Mesenchymal stem cell (in vitro differentiated cells and primary cell): ENCODE data around the gene DAP3.
"Not testable (repeated sequence)": the region's sequence is repeated elsewhere in the genome, so short reads cannot be mapped to it uniquely, and the experiment has no call there.

Experiments used
- DNase-seq: peaks from one replicate; pipeline ENCODE4 v3.0.0-alpha.2; 2013
- H2AFZ ChIP-seq: one replicate; pipeline ENCODE4 v1.6.1; 2013; ENCODE audit warnings: low read depth, mild to moderate bottlenecking, control low read depth, inconsistent platforms, low read length, moderate library complexity
- H2AK5ac ChIP-seq: 2 replicates; pipeline ENCODE4 v1.6.1; 2013; ENCODE audit warnings: low read length, moderate library complexity, mild to moderate bottlenecking, inconsistent platforms; ENCODE audit not compliant: severe bottlenecking
- H2BK120ac ChIP-seq: one replicate; pipeline ENCODE4 v1.6.1; 2013; ENCODE audit warnings: low read depth, mild to moderate bottlenecking, inconsistent platforms, low read length, moderate library complexity
- H2BK12ac ChIP-seq, 2 experiments: one replicate each; pipeline ENCODE4 v1.6.1; 2013; ENCODE audit warnings: inconsistent platforms in 2 of 2, low read length in 2 of 2, mild to moderate bottlenecking in 2 of 2, moderate library complexity in 2 of 2, control low read depth in 1 of 2
- H2BK15ac ChIP-seq: one replicate; pipeline ENCODE4 v1.6.1; 2013; ENCODE audit warnings: mild to moderate bottlenecking, low read depth, inconsistent platforms; ENCODE audit not compliant: poor library complexity, severe bottlenecking
- H2BK5ac ChIP-seq: 2 replicates; pipeline ENCODE4 v1.6.1; 2013; ENCODE audit warnings: low read depth, mild to moderate bottlenecking, low read length, control low read depth, inconsistent platforms; ENCODE audit not compliant: poor library complexity, severe bottlenecking
- H3K14ac ChIP-seq, 2 experiments: one replicate each; pipeline ENCODE4 v1.6.1; 2013; ENCODE audit warnings: inconsistent platforms in 2 of 2, low read length in 2 of 2, control low read depth in 1 of 2, mild to moderate bottlenecking in 1 of 2, moderate library complexity in 1 of 2
- H3K18ac ChIP-seq, 2 experiments: one replicate each; pipeline ENCODE4 v1.6.1; 2013; ENCODE audit warnings: inconsistent platforms in 2 of 2, low read length in 2 of 2, control low read depth in 1 of 2, low read depth in 1 of 2, mild to moderate bottlenecking in 1 of 2
- H3K23ac ChIP-seq, 2 experiments: one replicate each; pipeline ENCODE4 v1.6.1; 2013; ENCODE audit warnings: inconsistent platforms in 2 of 2, low read length in 2 of 2, mild to moderate bottlenecking in 2 of 2, moderate library complexity in 2 of 2, control low read depth in 1 of 2
- H3K27ac ChIP-seq: 2 replicates; pipeline ENCODE4 v1.5.1; 2013; ENCODE audit warnings: mild to moderate bottlenecking, moderate library complexity, low read length, control low read depth, inconsistent platforms; ENCODE audit not compliant: poor library complexity, severe bottlenecking
- H3K27me3 ChIP-seq, 2 experiments: 2 replicates each; pipeline versions ENCODE4 v1.6.1 to v1.7.0; 2013; ENCODE audit warnings: low read length in 2 of 2, mild to moderate bottlenecking in 2 of 2, moderate library complexity in 2 of 2, control low read depth in 1 of 2, inconsistent platforms in 1 of 2; ENCODE audit not compliant: control insufficient read depth in 1 of 2, insufficient read depth in 1 of 2
- H3K36me3 ChIP-seq, 2 experiments: 2 replicates each; pipeline versions ENCODE4 v1.6.1 to v1.7.0; 2013; ENCODE audit warnings: low read length in 2 of 2, control low read depth in 1 of 2, inconsistent platforms in 1 of 2, low read depth in 1 of 2, mild to moderate bottlenecking in 1 of 2; ENCODE audit not compliant: insufficient read depth in 2 of 2, control insufficient read depth in 1 of 2
- H3K4ac ChIP-seq, 2 experiments: one replicate each; pipeline ENCODE4 v1.6.1; 2013; ENCODE audit warnings: inconsistent platforms in 2 of 2, low read length in 2 of 2, mild to moderate bottlenecking in 2 of 2, moderate library complexity in 2 of 2, control low read depth in 1 of 2, low read depth in 1 of 2
- H3K4me1 ChIP-seq: 2 replicates; pipeline ENCODE4 v1.6.1; 2013; ENCODE audit warnings: low read depth, low read length, control low read depth; ENCODE audit not compliant: control insufficient read depth, insufficient read depth
- H3K4me2 ChIP-seq: 2 replicates; pipeline ENCODE4 v1.6.1; 2013; ENCODE audit warnings: low read length, mild to moderate bottlenecking, inconsistent platforms; ENCODE audit not compliant: poor library complexity, severe bottlenecking
- H3K4me3 ChIP-seq, 2 experiments: 2 replicates each; pipeline versions ENCODE4 v1.5.1 to v1.7.0; 2013; ENCODE audit warnings: low read length in 2 of 2, mild to moderate bottlenecking in 2 of 2, control low read depth in 1 of 2, low read depth in 1 of 2; ENCODE audit not compliant: insufficient read depth in 1 of 2
- H3K79me1 ChIP-seq: replicated peaks from 2 replicates; pipeline ENCODE4 v1.6.1; 2013; ENCODE audit warnings: mild to moderate bottlenecking, control low read depth, low read length, inconsistent platforms; ENCODE audit not compliant: poor library complexity, severe bottlenecking
- H3K9ac ChIP-seq: 2 replicates; pipeline ENCODE4 v1.7.0; 2013; ENCODE audit warnings: mild to moderate bottlenecking, low read length, moderate library complexity
- H3K9me3 ChIP-seq: 2 replicates; pipeline ENCODE4 v1.7.0; 2013; ENCODE audit warnings: mild to moderate bottlenecking, low read length; ENCODE audit not compliant: control insufficient read depth
- H4K8ac ChIP-seq: one replicate; pipeline ENCODE4 v1.6.1; 2013; ENCODE audit warnings: inconsistent platforms, mild to moderate bottlenecking, low read length, moderate library complexity
- H4K91ac ChIP-seq: one replicate; pipeline ENCODE4 v1.6.1; 2013; ENCODE audit warnings: mild to moderate bottlenecking, low read length, inconsistent platforms
- WGBS: methylation state at CpG from one replicate; pipeline ENCODE4 v1.1.7; 2013; ENCODE audit warnings: mixed read lengths; 5-methylcytosine and 5-hydroxymethylcytosine counted together

Gene DAP3

GRCh38 chr1:155701675-155702074 lies 12.8 kb downstream of the DAP3 start:
- not testable (repeated sequence) for H2BK5ac ChIP-seq, H3K4me3 ChIP-seq, DNase-seq, H3K27ac ChIP-seq, H2BK120ac ChIP-seq, H3K4me1 ChIP-seq, H4K91ac ChIP-seq, H3K23ac ChIP-seq, H3K9me3 ChIP-seq, H3K79me1 ChIP-seq, H4K8ac ChIP-seq, H3K27me3 ChIP-seq, H2AK5ac ChIP-seq, H3K9ac ChIP-seq, H2AFZ ChIP-seq, H3K36me3 ChIP-seq, H3K4me2 ChIP-seq, H2BK12ac ChIP-seq, H3K4ac ChIP-seq, H3K14ac ChIP-seq, H2BK15ac ChIP-seq, H3K18ac ChIP-seq
- no CpG with 5 or more reads among the region's 2 CpGs for WGBS

DNA sequence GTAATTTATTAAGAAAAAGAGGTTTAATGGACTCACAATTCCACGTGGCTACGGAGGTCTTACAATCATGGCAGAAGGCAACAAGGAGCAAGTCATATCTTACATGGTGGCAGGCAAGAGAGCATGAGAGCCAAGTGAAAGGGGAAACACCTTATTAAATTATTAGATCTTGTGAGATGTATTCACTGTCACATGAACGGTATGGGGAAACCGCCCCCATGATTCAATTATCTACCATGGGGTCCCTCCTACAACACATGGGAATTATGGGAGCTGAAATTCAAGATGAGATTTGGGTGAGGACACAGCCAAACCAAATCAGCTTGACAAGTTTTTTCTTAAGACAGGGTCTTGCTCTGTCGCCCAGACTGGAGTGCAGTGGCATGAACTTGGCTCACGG lies 14.3 kb downstream of the DAP3 start:
- Histone ChIP-seq H3K23ac (no peak overlapping the region), H3K36me3 (no peaks in the 10 kb centered on the region), H3K27ac (no peak overlapping the region), H3K4me1 (peaks cover 2% of the 10 kb centered on the region), H2BK5ac (no peak overlapping the region), H3K27me3 (no peaks in the 10 kb centered on the region), H2BK15ac (no peak overlapping the region), H2AFZ (no peak overlapping the region), H3K9ac (no peak overlapping the region), H3K4me2 (no peak overlapping the region), H4K91ac (no peak overlapping the region), H3K18ac (no peak overlapping the region), H3K4me3 (no peak overlapping the region), H3K79me1 (peaks cover 3% of the 10 kb centered on the region), H2BK120ac (no peak overlapping the region), H3K14ac (no peak overlapping the region), H3K4ac (no peak overlapping the region), H4K8ac (no peak overlapping the region), H2BK12ac (no peak overlapping the region), H3K9me3 (no peaks in the 10 kb centered on the region), H2AK5ac (no peak overlapping the region)
- 95% methylated on average over 4 of the region's 6 CpGs for WGBS
- DNase-seq, result no peak

GRCh38 chr1:155704414-155704813 lies 15.5 kb downstream of the DAP3 start:
- not testable (repeated sequence) for H2BK15ac ChIP-seq, H4K91ac ChIP-seq, H3K9ac ChIP-seq, H2AFZ ChIP-seq, H3K23ac ChIP-seq, H3K79me1 ChIP-seq, H3K4me1 ChIP-seq, H4K8ac ChIP-seq, H3K4me2 ChIP-seq, H2BK12ac ChIP-seq, H3K14ac ChIP-seq, H3K18ac ChIP-seq, H2AK5ac ChIP-seq, H3K4me3 ChIP-seq, H3K4ac ChIP-seq, H3K9me3 ChIP-seq, H3K27me3 ChIP-seq, H2BK120ac ChIP-seq, DNase-seq, H2BK5ac ChIP-seq, H3K36me3 ChIP-seq, H3K27ac ChIP-seq
- 96% methylated on average over 3 of the region's 5 CpGs for WGBS

DNA sequence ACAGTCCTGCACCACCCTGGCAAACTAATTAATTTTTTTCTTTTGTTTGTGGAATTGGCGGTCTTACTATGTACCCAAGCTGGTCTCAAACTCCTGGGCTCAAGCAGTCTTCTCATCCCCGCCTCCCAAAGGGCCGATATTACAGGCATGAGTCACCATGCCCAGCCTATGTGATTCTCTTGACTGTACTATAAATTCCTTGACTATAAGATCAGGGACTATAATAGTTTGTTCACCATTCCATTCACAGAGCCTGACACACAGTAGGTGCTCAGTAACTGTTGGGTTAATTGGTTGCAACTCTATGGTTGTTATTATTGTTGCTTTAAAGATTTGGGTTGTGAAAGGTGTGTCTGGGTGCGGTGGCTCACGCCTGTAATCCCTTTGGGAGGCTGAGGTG lies 17.2 kb downstream of the DAP3 start:
- no peak overlapping the region for H2BK120ac ChIP-seq
- H3K27ac ChIP-seq, result no peak overlapping the region
- H3K14ac ChIP-seq, result no peak overlapping the region
- H3K9ac ChIP-seq, result no peak overlapping the region
- peak; percentile 68 for DNase-seq
- H3K4me3 ChIP-seq, result no peak overlapping the region
- H2BK5ac ChIP-seq, result no peak overlapping the region
- H4K8ac ChIP-seq, result no peak overlapping the region
- peaks cover 8% of the 10 kb centered on the region for H3K79me1 ChIP-seq
- no peaks in the 10 kb centered on the region for H3K9me3 ChIP-seq
- no peak overlapping the region for H2BK15ac ChIP-seq
- no peak overlapping the region for H4K91ac ChIP-seq
- H2AFZ ChIP-seq, result no peak overlapping the region
- no peak overlapping the region for H3K18ac ChIP-seq
- no peak overlapping the region for H3K4me2 ChIP-seq
- no peak overlapping the region for H3K23ac ChIP-seq
- no peaks in the 10 kb centered on the region for H3K4me1 ChIP-seq
- H2BK12ac ChIP-seq, result no peak overlapping the region
- no peaks in the 10 kb centered on the region for H3K27me3 ChIP-seq
- H3K36me3 ChIP-seq, result peaks cover 4 to 8% of the 10 kb centered on the region in 2 experiments
- WGBS, result 74% methylated on average over 5 of the region's 5 CpGs
- no peak overlapping the region for H2AK5ac ChIP-seq
- no peak overlapping the region for H3K4ac ChIP-seq
